Lower leg skin (tissue), 4 donors: ENCODE results near the gene DOCK9. TPM values are rescaled to one million over a fixed set of nuclear protein-coding genes. Genes with fewer than 3 reads are reported as not detected.
A peak's percentile ranks its signal among the peaks of the same experiment; 100 is the strongest.

Experiments
- DNase-seq, 2 donors: peaks; one replicate each; pipeline ENCODE4 v3.0.0-alpha.2; 2019; ENCODE audit warnings: low spot score in 2 of 2
- H3K4me3 ChIP-seq: fragments of 200-600 bp; sonication (generic); 2 replicates; pipeline ENCODE4 v1.5.1; 2017; ENCODE audit warnings: mild to moderate bottlenecking, low read depth; ENCODE audit not compliant: poor library complexity, severe bottlenecking
- POLR2A ChIP-seq, 2 donors: fragments of 450-650 bp; IDR thresholded peaks; one replicate each; pipeline ENCODE4 v1.6.1; 2016 to 2017; ENCODE audit warnings: antibody characterized with exemption in 2 of 2, mild to moderate bottlenecking in 1 of 2, moderate library complexity in 1 of 2
- WGBS, 2 donors: methylation state at CpG; one replicate each; pipeline ENCODE4 v1.1.5; 2018; 5-methylcytosine and 5-hydroxymethylcytosine counted together
- intact Hi-C: fragments of 100-400 bp; cut with DNase I; formaldehyde crosslinking; loops from one replicate; pipeline ENCODE4 v1.15.0; 2023; ENCODE audit warnings: low total_unique reads
- total RNA-seq, 4 donors: library from RNA; depleted of rRNA; stranded (reverse); fragments of >200 nt; gene quantifications; one replicate each; pipeline ENCODE4 v1.1.0, GENCODE V29; 2016
- TF ChIP-seq, protein P1 (sequence below), 3 donors: fragments of 450-650 bp; IDR thresholded peaks; one replicate each; pipeline ENCODE4 v1.5.1; 2016; ENCODE audit warnings: antibody characterized with exemption in 3 of 3, mild to moderate bottlenecking in 3 of 3, moderate library complexity in 2 of 3

DOCK9 gene
- total RNA-seq, 4 donors from 2014 or later: 189 to 292 (median 271) TPM

DNA sequence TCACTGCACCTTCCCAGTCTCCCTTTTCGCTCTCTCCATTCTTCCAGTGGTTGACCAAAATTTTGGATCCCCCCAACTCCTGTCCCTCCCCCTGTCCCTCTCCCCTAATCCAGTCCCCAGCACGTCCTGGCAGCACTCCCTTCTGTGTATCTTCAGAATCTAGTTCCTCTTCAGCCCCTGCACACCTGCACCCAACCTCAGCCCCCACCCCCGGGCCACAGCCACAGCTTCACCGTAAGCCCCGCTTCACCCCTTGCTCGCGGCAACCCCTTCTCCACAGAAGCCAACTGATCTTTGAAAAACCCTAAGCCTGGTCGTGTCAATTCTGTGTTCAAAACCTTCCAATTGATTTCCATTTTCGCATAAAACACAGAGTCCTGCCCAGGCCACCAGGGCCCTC is 189.9 kb downstream of the DOCK9 start:
- H3K4me3 ChIP-seq: no peak overlapping the region
- TF ChIP-seq POLR2A (IDR thresholded peaks at IDR 0.05): no peak
- TF ChIP-seq, protein P1, sequence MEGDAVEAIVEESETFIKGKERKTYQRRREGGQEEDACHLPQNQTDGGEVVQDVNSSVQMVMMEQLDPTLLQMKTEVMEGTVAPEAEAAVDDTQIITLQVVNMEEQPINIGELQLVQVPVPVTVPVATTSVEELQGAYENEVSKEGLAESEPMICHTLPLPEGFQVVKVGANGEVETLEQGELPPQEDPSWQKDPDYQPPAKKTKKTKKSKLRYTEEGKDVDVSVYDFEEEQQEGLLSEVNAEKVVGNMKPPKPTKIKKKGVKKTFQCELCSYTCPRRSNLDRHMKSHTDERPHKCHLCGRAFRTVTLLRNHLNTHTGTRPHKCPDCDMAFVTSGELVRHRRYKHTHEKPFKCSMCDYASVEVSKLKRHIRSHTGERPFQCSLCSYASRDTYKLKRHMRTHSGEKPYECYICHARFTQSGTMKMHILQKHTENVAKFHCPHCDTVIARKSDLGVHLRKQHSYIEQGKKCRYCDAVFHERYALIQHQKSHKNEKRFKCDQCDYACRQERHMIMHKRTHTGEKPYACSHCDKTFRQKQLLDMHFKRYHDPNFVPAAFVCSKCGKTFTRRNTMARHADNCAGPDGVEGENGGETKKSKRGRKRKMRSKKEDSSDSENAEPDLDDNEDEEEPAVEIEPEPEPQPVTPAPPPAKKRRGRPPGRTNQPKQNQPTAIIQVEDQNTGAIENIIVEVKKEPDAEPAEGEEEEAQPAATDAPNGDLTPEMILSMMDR (IDR thresholded peaks at IDR 0.05): no peak
- no peak for DNase-seq
- WGBS, 2 donors: 85 to 88% methylated on average over 9 of the region's 9 CpGs
- intact Hi-C loops: no loop called here

DNA sequence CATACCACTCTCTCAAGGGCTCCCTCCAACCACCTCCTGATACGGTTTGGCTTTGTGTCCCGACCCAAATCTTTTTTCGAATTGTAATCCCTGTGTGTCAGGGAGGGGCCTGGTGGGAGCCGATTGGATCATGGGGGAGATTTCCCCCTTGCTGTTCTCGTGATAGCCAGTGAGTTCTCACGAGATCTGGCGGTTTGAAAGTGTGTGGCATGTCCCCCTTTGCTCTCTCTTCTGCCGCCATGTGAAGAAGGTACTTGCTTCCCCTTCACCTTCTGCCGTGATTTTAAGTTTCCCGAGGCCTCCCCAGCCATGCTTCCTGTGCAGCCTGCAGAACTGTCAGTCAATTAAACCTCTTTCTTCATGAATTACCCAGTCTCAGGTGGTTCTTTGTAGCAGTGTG is 190.7 kb downstream of the DOCK9 start:
- 78 to 83% methylated on average over 10 of the region's 10 CpGs for WGBS, 2 donors
- no peak overlapping the region for H3K4me3 ChIP-seq
- intact Hi-C loops: no loop called here
- TF ChIP-seq, protein P1 (IDR thresholded peaks at IDR 0.05): no peak
- TF ChIP-seq POLR2A (IDR thresholded peaks at IDR 0.05): no peak
- DNase-seq: peak in 1 of 2 donors; percentile 26

DNA sequence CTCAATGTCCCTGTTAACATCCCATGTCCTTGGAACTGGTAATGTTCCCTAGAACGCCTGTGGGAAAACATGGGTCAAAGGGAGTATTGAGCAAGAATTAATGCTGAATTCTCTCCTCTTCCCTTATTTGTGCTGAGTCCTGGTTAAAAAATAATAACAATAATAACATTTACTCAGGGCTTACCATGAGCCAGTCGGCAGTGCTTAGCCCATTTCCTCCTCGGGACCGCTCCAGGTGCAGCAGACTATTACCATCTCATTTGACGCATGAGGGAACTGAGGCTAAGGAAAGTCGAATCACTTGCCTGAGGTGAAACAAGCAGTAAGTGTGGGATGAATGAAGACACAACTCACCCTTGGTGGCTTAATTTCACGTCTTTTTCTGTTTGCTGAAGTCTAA is 191.8 kb downstream of the DOCK9 start:
- DNase-seq: peak in 1 of 2 donors; percentile 26
- intact Hi-C loops: no loop called here
- TF ChIP-seq, protein P1 (IDR thresholded peaks at IDR 0.05): no peak
- TF ChIP-seq POLR2A (IDR thresholded peaks at IDR 0.05): no peak
- no peak overlapping the region for H3K4me3 ChIP-seq
- WGBS, 2 donors: 69 to 74% methylated on average over 7 of the region's 7 CpGs

DNA sequence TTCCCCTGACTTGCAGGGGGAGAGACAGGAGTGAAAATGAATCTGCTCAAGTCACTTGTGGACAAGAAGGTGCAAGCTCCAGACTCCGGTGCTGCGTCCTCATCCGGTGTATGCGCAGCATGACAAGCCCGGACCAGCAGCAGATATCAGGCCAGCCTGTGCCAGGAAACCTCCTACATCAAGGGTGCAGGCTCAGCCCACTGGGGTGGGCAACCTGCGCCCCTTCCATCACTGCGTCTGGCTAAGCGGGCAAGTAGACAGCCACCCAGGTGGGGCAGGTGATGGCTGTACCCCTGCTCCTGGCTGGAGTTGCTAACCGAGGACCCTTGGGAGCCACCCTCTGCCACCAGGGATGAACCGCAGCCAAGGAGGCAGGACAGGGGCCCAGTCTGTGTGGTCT is 192.5 kb downstream of the DOCK9 start:
- no peak for TF ChIP-seq POLR2A (IDR thresholded peaks at IDR 0.05)
- TF ChIP-seq, protein P1 (IDR thresholded peaks at IDR 0.05): no peak
- peak in 1 of 2 donors; percentile 60 for DNase-seq

DNA sequence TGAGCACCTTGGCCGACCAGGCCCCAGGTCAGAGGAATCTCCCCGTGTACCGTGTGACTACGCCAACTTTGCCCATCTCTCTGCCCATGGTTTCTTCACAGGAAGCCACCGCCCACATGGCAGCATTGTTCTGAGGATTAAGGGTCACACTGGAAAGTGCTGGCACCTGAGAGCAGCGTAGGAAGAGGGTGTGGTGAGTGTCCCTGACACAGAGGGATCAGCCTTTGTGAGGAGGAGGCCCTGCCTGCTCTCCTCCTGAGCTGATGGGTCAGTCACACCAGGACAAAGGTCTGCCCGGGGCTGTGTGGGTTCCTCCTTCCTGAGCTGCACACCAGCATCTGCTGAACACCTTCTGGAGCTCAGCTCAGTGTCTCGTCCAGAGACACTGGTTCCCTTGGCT is 193.2 kb downstream of the DOCK9 start:
- H3K4me3 ChIP-seq: no peak overlapping the region
- intact Hi-C loops: no loop called here
- 76 to 85% methylated on average over 8 of the region's 8 CpGs for WGBS, 2 donors
- TF ChIP-seq, protein P1 (IDR thresholded peaks at IDR 0.05): no peak
- no peak for TF ChIP-seq POLR2A (IDR thresholded peaks at IDR 0.05)
- no peak for DNase-seq

More for the DNA sequence above, 192.5 kb downstream of the DOCK9 start:
- no peak overlapping the region for H3K4me3 ChIP-seq
- WGBS, 2 donors: 68 to 81% methylated on average over 7 to 10 of the region's 10 CpGs
- intact Hi-C loops: no loop called here

DNA sequence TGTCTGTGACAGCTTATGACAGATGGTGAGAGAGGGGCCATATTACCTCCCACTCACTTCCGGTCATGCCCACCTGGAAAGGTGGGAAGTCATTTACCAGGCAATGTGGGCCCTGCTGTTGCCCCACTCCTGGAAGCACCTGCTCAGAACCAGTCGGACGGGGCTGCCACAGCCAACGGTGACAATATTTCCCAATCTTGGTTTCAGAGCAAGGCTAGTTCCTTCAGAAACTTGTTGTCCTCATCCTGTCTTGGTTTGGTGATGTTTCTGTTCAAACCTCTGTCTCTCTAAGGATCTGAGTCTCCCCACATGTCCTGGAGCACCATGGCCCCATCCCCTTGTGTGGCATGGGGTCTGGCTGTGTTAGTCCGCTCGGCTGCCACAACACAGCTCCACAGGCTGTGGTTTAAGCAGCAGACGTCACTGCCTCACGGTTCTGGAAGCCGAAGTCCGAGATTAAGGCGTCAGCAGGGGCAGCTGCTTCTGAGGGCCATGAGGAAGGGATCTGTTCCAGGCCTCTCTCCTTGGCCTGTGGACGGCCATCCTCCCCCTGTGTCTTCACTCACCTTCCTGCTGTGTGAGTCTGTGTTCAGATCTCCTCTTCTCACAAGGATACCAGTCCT is 193.9 kb downstream of the DOCK9 start:
- H3K4me3 ChIP-seq: no peak overlapping the region
- DNase-seq: peak in 1 of 2 donors; percentile 76
- TF ChIP-seq, protein P1 (IDR thresholded peaks at IDR 0.05): no peak
- no peak for TF ChIP-seq POLR2A (IDR thresholded peaks at IDR 0.05)
- intact Hi-C loops: no loop called here
- 75 to 80% methylated on average over 12 of the region's 12 CpGs for WGBS, 2 donors
